Hepatocyte (in vitro differentiated cells): Measurements from ENCODE around the gene ACTL10. TPM values are rescaled to one million over a fixed set of nuclear protein-coding genes. Genes with fewer than 3 reads are reported as not detected.

Experiments
- DNase-seq: peaks from one replicate; pipeline ENCODE4 v3.0.0-alpha.2; 2016; ENCODE audit warnings: low spot score
- H2AFZ ChIP-seq: fragments of 200-600 bp; sonication (generic); 2 replicates; pipeline ENCODE4 v1.6.0; 2016; ENCODE audit warnings: antibody characterized with exemption, mild to moderate bottlenecking
- H3K27ac ChIP-seq: fragments of 200-600 bp; sonication (generic); 2 replicates; pipeline ENCODE4 v1.5.1; 2016; ENCODE audit warnings: mild to moderate bottlenecking
- H3K27me3 ChIP-seq: fragments of 200-600 bp; sonication (generic); 2 replicates; pipeline ENCODE4 v1.6.1; 2016
- H3K36me3 ChIP-seq: fragments of 200-600 bp; sonication (generic); replicated peaks from 2 replicates; pipeline ENCODE4 v1.5.1; 2016; ENCODE audit warnings: low read depth; ENCODE audit not compliant: insufficient read depth
- H3K4me1 ChIP-seq: fragments of 200-600 bp; sonication (generic); 2 replicates; pipeline ENCODE4 v1.5.1; 2016; ENCODE audit warnings: mild to moderate bottlenecking, moderate library complexity; ENCODE audit not compliant: insufficient read depth
- H3K4me2 ChIP-seq: fragments of 200-600 bp; sonication (generic); 2 replicates; pipeline ENCODE4 v1.6.0; 2016
- H3K4me3 ChIP-seq: fragments of 200-600 bp; sonication (generic); 2 replicates; pipeline ENCODE4 v1.5.1; 2016; ENCODE audit warnings: mild to moderate bottlenecking
- H3K79me2 ChIP-seq: fragments of 200-600 bp; sonication (generic); 2 replicates; pipeline ENCODE4 v1.6.0; 2017; ENCODE audit warnings: mild to moderate bottlenecking
- H3K9me2 ChIP-seq: fragments of 200-600 bp; sonication (generic); replicated peaks from 2 replicates; pipeline ENCODE4 v1.6.0; 2017; ENCODE audit warnings: mild to moderate bottlenecking; ENCODE audit not compliant: insufficient read depth
- H3K9me3 ChIP-seq: fragments of 200-600 bp; sonication (generic); 2 replicates; pipeline ENCODE4 v1.5.1; 2016; ENCODE audit warnings: low read depth, mild to moderate bottlenecking
- H4K20me1 ChIP-seq: fragments of 200-600 bp; sonication (generic); 2 replicates; pipeline ENCODE4 v1.6.0; 2016; ENCODE audit warnings: mild to moderate bottlenecking; ENCODE audit not compliant: insufficient read depth, poor library complexity, severe bottlenecking
- CTCF ChIP-seq: fragments of 200-600 bp; sonication (generic); IDR thresholded peaks from 2 replicates; pipeline ENCODE4 v1.5.1; 2016; ENCODE audit warnings: antibody characterized with exemption, mild to moderate bottlenecking; ENCODE audit not compliant: poor library complexity
- EZH2 ChIP-seq: fragments of 200-600 bp; sonication (generic); IDR thresholded peaks from 2 replicates; pipeline ENCODE4 v1.6.1; 2016; ENCODE audit warnings: antibody characterized with exemption, mild to moderate bottlenecking, borderline replicate concordance
- EZH2phosphoT487 ChIP-seq: fragments of 200-600 bp; sonication (generic); IDR thresholded peaks from one replicate; pipeline ENCODE4 v1.6.1; 2018; ENCODE audit warnings: antibody characterized with exemption, mild to moderate bottlenecking, low read depth, moderate library complexity; ENCODE audit not compliant: unreplicated experiment, severe bottlenecking
- WGBS: methylation state at CpG from one replicate; pipeline ENCODE4 v1.1.6; 2016; ENCODE audit warnings: low lambda C conversion rate; ENCODE audit errors: missing lambda C conversion rate; 5-methylcytosine and 5-hydroxymethylcytosine counted together
- polyA plus RNA-seq: library from polyadenylated mRNA; unstranded; fragments of >200 nt; fragmentation: Nextera tagmentation; extraction: Ambion mirVana; gene quantifications from 2 replicates; pipeline ENCODE4 v1.2.1, GENCODE V29; 2016
- total RNA-seq: library from RNA; depleted of rRNA; stranded (reverse); fragments of >200 nt; gene quantifications from 2 replicates; pipeline ENCODE4 v1.2.3, GENCODE V29; 2014

The ACTL10 gene
- total and polyA plus RNA-seq, 2 experiments from 2014 or later, result 0.17 to 2.6 TPM

- Histone ChIP-seq H3K4me3 (no peak overlapping the region), H3K27ac (no peak overlapping the region), H3K27me3 (no peaks in the 10 kb centered on the region), H3K9me2 (no peaks in the 10 kb centered on the region), H3K36me3 (no peaks in the 10 kb centered on the region), H3K9me3 (no peaks in the 10 kb centered on the region), H2AFZ (no peak overlapping the region), H3K4me2 (no peak overlapping the region), H3K4me1 (peaks cover 2% of the 10 kb centered on the region), H3K79me2 (no peaks in the 10 kb centered on the region), H4K20me1 (no peaks in the 10 kb centered on the region)
- 93% methylated on average over 11 of the region's 11 CpGs for WGBS
- no peak for DNase-seq
- TF ChIP-seq EZH2 (no peak), EZH2phosphoT487 (no peak), CTCF (no peak)
Observed at GRCh38 chr20:33647603-33648395, 18.9 kb upstream of the ACTL10 start.

- H3K4me1 ChIP-seq, result peaks cover 8% of the 10 kb centered on the region
- no peaks in the 10 kb centered on the region for H3K27me3 ChIP-seq
- no peak for DNase-seq
- no peak overlapping the region for H3K4me2 ChIP-seq
- no peaks in the 10 kb centered on the region for H3K36me3 ChIP-seq
- H3K79me2 ChIP-seq, result no peaks in the 10 kb centered on the region
- no peaks in the 10 kb centered on the region for H4K20me1 ChIP-seq
- H2AFZ ChIP-seq, result no peak overlapping the region
- no peaks in the 10 kb centered on the region for H3K9me3 ChIP-seq
- WGBS, result 83% methylated on average over 14 of the region's 14 CpGs
- TF ChIP-seq CTCF (no peak), EZH2 (no peak), EZH2phosphoT487 (no peak)
- H3K9me2 ChIP-seq, result no peaks in the 10 kb centered on the region
- H3K27ac ChIP-seq, result no peak overlapping the region
- H3K4me3 ChIP-seq, result no peak overlapping the region
Observed at GRCh38 chr20:33648396-33649004, 18.2 kb upstream of the ACTL10 start.

GRCh38 chr20:33649201-33649681, 17.5 kb upstream of the ACTL10 start:
- peaks cover 15% of the 10 kb centered on the region for H3K4me1 ChIP-seq
- no peak overlapping the region for H3K27ac ChIP-seq
- no peaks in the 10 kb centered on the region for H3K9me3 ChIP-seq
- no peaks in the 10 kb centered on the region for H4K20me1 ChIP-seq
- TF ChIP-seq EZH2phosphoT487 (no peak), EZH2 (no peak), CTCF (no peak)
- H3K27me3 ChIP-seq, result no peaks in the 10 kb centered on the region
- 85% methylated on average over 19 of the region's 19 CpGs for WGBS
- no peak for DNase-seq
- no peaks in the 10 kb centered on the region for H3K9me2 ChIP-seq
- H3K36me3 ChIP-seq, result no peaks in the 10 kb centered on the region
- H3K4me2 ChIP-seq, result no peak overlapping the region
- no peak overlapping the region for H2AFZ ChIP-seq
- H3K4me3 ChIP-seq, result no peak overlapping the region
- no peaks in the 10 kb centered on the region for H3K79me2 ChIP-seq
